C4-2B (cell line): Measurements from ENCODE around the gene GGCT.

Source experiments
- H3K27ac ChIP-seq: fragments of 450-650 bp; 2 replicates; pipeline ENCODE4 v1.5.1; 2017
- ZFX ChIP-seq: fragments of 450-650 bp; IDR thresholded peaks from 2 replicates; pipeline ENCODE4 v1.6.1; 2017
- TF ChIP-seq, protein P1 (sequence below): fragments of 450-650 bp; conservative IDR thresholded peaks from 2 replicates; pipeline ENCODE4 v1.5.1; 2017; ENCODE audit warnings: mild to moderate bottlenecking

The GGCT gene

DNA sequence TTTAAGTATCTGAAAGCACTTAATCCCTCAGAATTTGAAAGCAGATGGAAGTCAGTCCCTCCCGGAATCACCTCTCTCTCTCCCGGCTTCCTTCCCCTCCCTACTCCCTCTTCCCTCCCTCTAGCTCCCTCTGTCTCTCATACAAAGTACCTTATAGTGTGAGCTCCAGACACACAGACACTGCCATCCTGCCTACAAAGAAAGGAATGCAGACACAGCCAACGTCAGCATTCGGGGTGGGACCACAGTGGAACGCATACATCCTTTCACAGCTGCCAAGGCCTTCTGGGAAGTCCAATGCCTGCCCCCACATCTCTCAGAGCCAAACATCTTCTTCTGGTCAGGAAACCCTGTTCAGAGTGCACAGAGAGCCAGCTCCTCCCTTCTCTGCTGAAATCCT lies 35.3 kb downstream of the GGCT start:
- TF ChIP-seq, protein P1, sequence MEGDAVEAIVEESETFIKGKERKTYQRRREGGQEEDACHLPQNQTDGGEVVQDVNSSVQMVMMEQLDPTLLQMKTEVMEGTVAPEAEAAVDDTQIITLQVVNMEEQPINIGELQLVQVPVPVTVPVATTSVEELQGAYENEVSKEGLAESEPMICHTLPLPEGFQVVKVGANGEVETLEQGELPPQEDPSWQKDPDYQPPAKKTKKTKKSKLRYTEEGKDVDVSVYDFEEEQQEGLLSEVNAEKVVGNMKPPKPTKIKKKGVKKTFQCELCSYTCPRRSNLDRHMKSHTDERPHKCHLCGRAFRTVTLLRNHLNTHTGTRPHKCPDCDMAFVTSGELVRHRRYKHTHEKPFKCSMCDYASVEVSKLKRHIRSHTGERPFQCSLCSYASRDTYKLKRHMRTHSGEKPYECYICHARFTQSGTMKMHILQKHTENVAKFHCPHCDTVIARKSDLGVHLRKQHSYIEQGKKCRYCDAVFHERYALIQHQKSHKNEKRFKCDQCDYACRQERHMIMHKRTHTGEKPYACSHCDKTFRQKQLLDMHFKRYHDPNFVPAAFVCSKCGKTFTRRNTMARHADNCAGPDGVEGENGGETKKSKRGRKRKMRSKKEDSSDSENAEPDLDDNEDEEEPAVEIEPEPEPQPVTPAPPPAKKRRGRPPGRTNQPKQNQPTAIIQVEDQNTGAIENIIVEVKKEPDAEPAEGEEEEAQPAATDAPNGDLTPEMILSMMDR, result no peak
- TF ChIP-seq ZFX, result no peak
- no peak overlapping the region for H3K27ac ChIP-seq

DNA sequence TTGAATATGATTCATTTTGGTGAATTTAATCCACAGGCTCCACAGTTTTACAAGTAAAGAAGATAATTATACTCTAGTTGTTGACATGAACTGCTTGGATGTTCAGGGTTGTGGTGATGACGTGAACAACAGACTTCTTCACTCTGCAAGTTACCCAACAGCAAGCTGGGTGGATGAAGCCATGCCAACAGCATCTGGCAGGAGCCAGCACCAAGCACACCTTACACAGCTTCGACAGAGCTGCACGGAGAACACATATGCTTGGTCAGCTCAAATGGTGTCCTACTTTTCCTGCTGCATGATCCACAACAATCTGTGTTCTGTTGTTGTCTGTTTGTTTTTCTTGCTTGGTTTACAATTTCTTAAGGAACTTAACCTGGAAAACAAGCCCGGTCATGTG lies 35.8 kb downstream of the GGCT start:
- no peak for TF ChIP-seq ZFX
- TF ChIP-seq, protein P1, result no peak
- no peak overlapping the region for H3K27ac ChIP-seq

DNA sequence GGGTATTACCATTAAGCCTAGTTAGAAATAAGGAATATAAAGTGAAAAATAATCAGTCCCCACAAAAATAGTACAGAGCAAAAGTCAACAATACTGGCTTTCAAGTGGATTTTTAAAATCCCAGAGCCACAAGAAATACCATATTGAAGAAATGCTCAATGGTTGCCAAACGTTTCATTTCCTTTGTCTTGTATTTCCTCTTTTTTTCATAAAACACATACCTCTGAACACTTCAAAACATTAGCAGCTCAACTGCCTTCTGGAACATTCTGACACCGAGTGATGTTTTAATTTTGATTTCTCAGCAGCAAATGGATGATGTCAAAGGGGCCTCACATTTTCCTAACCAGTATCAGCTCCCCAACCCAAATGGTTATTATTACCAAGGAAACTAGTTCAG lies 36.6 kb downstream of the GGCT start:
- H3K27ac ChIP-seq, result no peak overlapping the region
- no peak for TF ChIP-seq ZFX
- TF ChIP-seq, protein P1, result no peak

DNA sequence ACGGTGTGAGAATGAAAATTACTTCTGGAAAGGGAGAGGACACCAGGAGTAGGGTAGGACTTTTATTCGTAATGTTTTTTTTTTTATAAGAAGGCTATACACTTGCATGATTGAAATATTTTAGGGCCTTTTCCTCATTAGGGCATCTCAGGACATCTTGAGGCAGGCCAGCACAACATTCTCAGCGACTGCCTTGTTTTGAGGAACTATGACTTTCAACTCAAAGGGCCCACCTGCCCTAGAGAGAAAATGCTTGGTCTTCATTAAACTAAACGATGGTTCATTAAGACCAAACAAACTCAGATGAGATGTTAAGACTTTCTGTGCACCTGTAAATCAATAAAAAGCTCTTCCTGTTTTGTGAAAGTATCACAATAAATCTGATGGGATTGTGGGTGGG lies 37.4 kb downstream of the GGCT start:
- no peak for TF ChIP-seq ZFX
- TF ChIP-seq, protein P1, result no peak
- no peak overlapping the region for H3K27ac ChIP-seq

DNA sequence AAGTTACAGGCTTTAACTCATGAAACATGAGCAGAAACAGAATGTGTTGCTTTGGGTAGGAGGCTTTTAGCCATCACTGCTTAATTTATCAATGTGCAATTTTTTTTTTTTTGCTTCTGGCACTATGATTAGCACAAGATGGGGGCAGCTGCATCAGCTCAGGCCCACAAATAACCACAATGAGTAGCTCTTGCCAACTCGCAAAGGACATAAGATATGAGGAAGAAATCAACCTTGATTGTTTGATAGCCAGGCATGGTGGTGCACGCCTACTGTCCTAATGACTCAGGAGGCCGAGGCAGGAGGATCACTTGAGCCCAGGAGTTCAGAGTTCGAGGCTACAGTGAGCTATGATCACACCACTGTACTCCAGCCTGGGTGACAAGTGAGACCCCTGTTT lies 38.4 kb downstream of the GGCT start:
- TF ChIP-seq, protein P1, result no peak
- no peak overlapping the region for H3K27ac ChIP-seq

DNA sequence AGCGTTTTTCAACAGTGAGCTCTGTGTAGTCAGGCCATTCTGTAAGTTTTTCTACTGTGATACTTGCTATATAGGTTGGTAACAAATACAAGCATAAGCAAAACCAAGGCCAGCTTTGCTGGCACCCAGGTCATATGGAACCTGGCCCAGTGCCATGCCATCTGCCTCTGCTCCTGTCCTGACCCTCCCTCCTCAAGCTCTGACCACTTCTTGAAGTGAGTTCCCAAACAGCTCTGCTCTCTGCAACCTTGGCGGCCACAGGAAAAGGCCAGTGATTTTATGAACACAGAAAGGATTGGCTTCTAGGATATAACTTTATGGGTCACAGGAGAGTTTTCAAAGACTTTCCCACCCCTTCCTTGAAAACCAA lies 38.8 kb downstream of the GGCT start:
- no peak overlapping the region for H3K27ac ChIP-seq
- TF ChIP-seq, protein P1, result no peak
- no peak for TF ChIP-seq ZFX

DNA sequence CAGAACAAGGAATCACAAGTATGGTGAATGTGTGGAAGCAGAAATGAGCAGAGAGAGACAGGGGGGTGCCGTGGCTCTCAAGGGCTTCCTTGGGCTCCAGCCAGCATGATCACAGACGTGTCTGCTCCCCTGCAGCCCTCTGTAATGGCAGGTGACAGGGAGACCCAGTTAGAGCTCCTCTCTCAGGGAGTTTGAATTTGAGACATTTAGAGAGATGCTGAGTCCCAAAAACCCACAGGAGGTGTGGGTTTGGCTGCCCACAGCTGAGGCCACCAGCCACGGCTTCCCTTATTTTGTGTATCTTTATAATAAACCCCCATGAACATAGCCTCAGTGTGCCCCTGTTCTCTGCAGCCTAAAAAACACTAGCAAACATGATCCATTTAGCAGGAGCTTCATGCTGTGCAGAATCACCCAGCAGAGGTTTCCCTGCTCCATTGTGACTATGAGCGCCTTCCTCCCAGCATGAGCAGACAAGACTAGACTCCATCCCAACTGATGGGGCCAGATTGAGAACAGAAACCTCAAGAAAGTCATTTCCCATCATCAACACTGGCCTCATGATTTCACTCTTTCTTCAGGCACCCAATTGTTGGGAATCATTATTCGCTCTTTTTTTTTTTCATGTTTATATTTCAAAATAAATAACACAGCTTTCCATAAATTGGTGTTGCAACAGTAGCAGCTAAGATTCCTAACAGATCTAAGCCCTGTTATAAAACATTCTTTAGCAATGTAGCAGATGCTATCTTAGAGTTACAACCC lies 39.4 kb downstream of the GGCT start:
- no peak for TF ChIP-seq ZFX
- TF ChIP-seq, protein P1, result no peak
- no peak overlapping the region for H3K27ac ChIP-seq
